B cell (primary cell): Measurements from ENCODE around the gene SERTAD3. TPM values are rescaled to one million over a fixed set of nuclear protein-coding genes. Genes with fewer than 3 reads are reported as not detected.

Experiments used
- ATAC-seq: fragments of 200-7000 bp; cut with Tn5 transposase; one replicate; pipeline ENCODE4 v1.10.0; 2021; ENCODE audit warnings: low read depth, mild to moderate bottlenecking, moderate number of reproducible peaks, moderate library complexity
- CTCF ChIA-PET: fragments of 350-600 bp; sonication (Branson Sonifier 250); formaldehyde crosslinking; loops from one replicate; lab custom pipeline; 2021; ENCODE audit warnings: antibody characterized with exemption, inconsistent platforms; lab: Charles Lee
- POLR2A ChIA-PET: fragments of 350-600 bp; sonication (Branson Sonifier 250); formaldehyde crosslinking; loops from one replicate; lab custom pipeline; 2021; ENCODE audit warnings: antibody characterized with exemption; lab: Charles Lee
- DNase-seq: peaks from one replicate; pipeline ENCODE4 v3.0.0; 2013
- H2AFZ ChIP-seq: 2 replicates; pipeline ENCODE4 v1.6.1; 2012; ENCODE audit warnings: mild to moderate bottlenecking, low read depth, low read length; ENCODE audit not compliant: insufficient read depth, poor library complexity, severe bottlenecking
- H3K27ac ChIP-seq, 2 donors: 1 replicate in 1 of 2; 2 replicates in 1 of 2; pipeline ENCODE4 v1.5.1; 2012 to 2013; ENCODE audit warnings: low read length in 2 of 2, mild to moderate bottlenecking in 2 of 2, moderate library complexity in 1 of 2
- H3K27me3 ChIP-seq, 4 experiments: fragments of 200-600 bp in 1 of 4; sonication (generic) in 1 of 4; replicated peaks in 1 of 4; 1 replicate in 2 of 4; 2 replicates in 2 of 4; pipeline versions ENCODE4 v1.6.1 to v1.7.0; 2013 to 2016; ENCODE audit warnings: low read length in 3 of 4, mild to moderate bottlenecking in 2 of 4, mixed read lengths in 1 of 4, moderate library complexity in 1 of 4; ENCODE audit not compliant: insufficient read depth in 4 of 4, control insufficient read depth in 3 of 4; ENCODE audit errors: control extremely low read depth in 1 of 4
- H3K36me3 ChIP-seq, 2 experiments: replicated peaks in 1 of 2; 1 replicate in 1 of 2; 2 replicates in 1 of 2; pipeline versions ENCODE4 v1.6.1 to v1.7.1; 2013; ENCODE audit warnings: low read length in 1 of 2; ENCODE audit not compliant: insufficient read depth in 2 of 2, control insufficient read depth in 1 of 2; ENCODE audit errors: control extremely low read depth in 1 of 2, extremely low read depth in 1 of 2
- H3K4me1 ChIP-seq, 2 donors: fragments of 200-600 bp in 1 of 2; sonication (generic) in 1 of 2; 1 replicate in 1 of 2; 2 replicates in 1 of 2; pipeline versions ENCODE4 v1.5.1 to v1.6.1; 2013 to 2017; ENCODE audit warnings: low read length in 2 of 2; ENCODE audit not compliant: control insufficient read depth in 2 of 2, insufficient read depth in 2 of 2
- H3K4me2 ChIP-seq: replicated peaks from 2 replicates; pipeline ENCODE3; 2012; ENCODE audit warnings: mild to moderate bottlenecking, low read depth, low read length; ENCODE audit not compliant: poor library complexity, severe bottlenecking
- H3K4me3 ChIP-seq, 5 experiments: fragments of 200-600 bp in 1 of 5; sonication (generic) in 1 of 5; 1 replicate in 3 of 5; 2 replicates in 2 of 5; pipeline versions ENCODE4 v1.5.1 to v1.7.0; 2011 to 2016; ENCODE audit warnings: low read length in 4 of 5, mild to moderate bottlenecking in 4 of 5, low read depth in 2 of 5, control low read depth in 1 of 5, moderate library complexity in 1 of 5; ENCODE audit not compliant: insufficient read depth in 1 of 5; ENCODE audit errors: control extremely low read depth in 1 of 5, extremely low read depth in 1 of 5
- H3K79me2 ChIP-seq: fragments of 200-600 bp; sonication (generic); one replicate; pipeline ENCODE4 v1.6.0; 2016; ENCODE audit warnings: low read length; ENCODE audit not compliant: control insufficient read depth, insufficient read depth
- H3K9ac ChIP-seq: fragments of 200-600 bp; sonication (generic); 2 replicates; pipeline ENCODE4 v1.6.1; 2017; ENCODE audit warnings: mild to moderate bottlenecking, low read length, moderate library complexity
- H3K9me3 ChIP-seq, 3 donors: one replicate each; pipeline versions ENCODE4 v1.6.1 to v1.7.1; 2013; ENCODE audit warnings: low read length in 2 of 3; ENCODE audit not compliant: control insufficient read depth in 2 of 3, insufficient read depth in 1 of 3; ENCODE audit errors: control extremely low read depth in 1 of 3
- H4K20me1 ChIP-seq: 2 replicates; pipeline ENCODE4 v1.6.0; 2012; ENCODE audit warnings: mild to moderate bottlenecking, low read length; ENCODE audit not compliant: insufficient read depth, control insufficient read depth, poor library complexity, severe bottlenecking
- H3K27ac Mint-ChIP-seq: one replicate; pipeline ENCODE4 v1.8.0; 2021; ENCODE audit warnings: mixed read lengths
- H3K27me3 Mint-ChIP-seq: one replicate; pipeline ENCODE4 v1.8.0; 2021; ENCODE audit warnings: mixed read lengths
- H3K4me1 Mint-ChIP-seq: one replicate; pipeline ENCODE4 v1.8.0; 2021; ENCODE audit warnings: mixed read lengths
- H3K4me3 Mint-ChIP-seq: one replicate; pipeline ENCODE4 v1.8.0; 2021; ENCODE audit warnings: mixed read lengths
- H3K9me3 Mint-ChIP-seq: one replicate; pipeline ENCODE4 v1.8.0; 2022; ENCODE audit warnings: mixed read lengths; ENCODE audit not compliant: insufficient read depth
- EZH2 ChIP-seq: IDR thresholded peaks from 2 replicates; pipeline ENCODE4 v1.6.1; 2012; ENCODE audit warnings: borderline replicate concordance, low read depth, mild to moderate bottlenecking, moderate library complexity, low read length; ENCODE audit not compliant: insufficient read depth, poor library complexity, severe bottlenecking
- WGBS: methylation state at CpG from one replicate; pipeline ENCODE4 v1.1.5; 2013; ENCODE audit warnings: missing lambda C conversion rate; ENCODE audit not compliant: insufficient coverage; 5-methylcytosine and 5-hydroxymethylcytosine counted together
- intact Hi-C: fragments of 100-400 bp; cut with micrococcal nuclease; formaldehyde crosslinking; loops from one replicate; pipeline ENCODE4 v1.10.0; 2022
- polyA plus RNA-seq: library from polyadenylated mRNA; depleted of rRNA; stranded (reverse); fragments of >200 nt; gene quantifications from 2 replicates; pipeline ENCODE4 v1.2.3, GENCODE V29; 2012
- total RNA-seq, 2 donors: library from RNA; stranded (reverse); fragments of 120-200 nt in 1 of 2; gene quantifications; 1 replicate in 1 of 2; 2 replicates in 1 of 2; pipeline versions ENCODE4 v1.2.3 to v1.2.4, GENCODE V29; 2013 to 2022
- TF ChIP-seq, protein P1 (sequence below): fragments of 200-600 bp; IDR thresholded peaks from one replicate; pipeline ENCODE4 v1.8.0; 2022; ENCODE audit warnings: antibody characterized with exemption, mild to moderate bottlenecking

Gene SERTAD3
- total and polyA plus RNA-seq, 2 donors (not counting 1 experiment from before 2014, with no cell fraction given) = 41.6 to 43.9 TPM

DNA sequence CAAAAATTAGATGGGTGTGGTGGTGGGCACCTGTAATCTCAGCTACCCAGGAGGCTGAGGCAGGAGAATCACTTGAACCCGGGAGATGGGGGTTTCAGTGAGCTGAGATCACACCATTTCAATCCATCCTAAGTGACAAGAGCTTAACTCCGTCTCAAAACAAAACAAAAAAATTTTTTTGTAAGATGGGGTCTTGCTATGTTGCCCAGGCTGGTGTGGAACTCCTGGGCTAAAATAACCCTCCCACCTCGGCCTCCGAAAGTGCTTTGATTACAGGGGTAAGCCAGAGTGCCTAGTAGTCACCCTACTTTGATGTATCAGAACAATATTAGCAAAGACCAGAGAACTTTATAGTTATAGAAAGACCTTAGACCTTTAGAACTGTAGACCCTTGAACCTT is 30.6 kb upstream of the SERTAD3 start:
- Mint-ChIP-seq H3K4me1 (no peaks in the 10 kb centered on the region), H3K27me3 (peaks cover 9% of the 10 kb centered on the region), H3K4me3 (no peak overlapping the region), H3K27ac (no peak overlapping the region), H3K9me3 (no peaks in the 10 kb centered on the region)
- CTCF ChIA-PET = interaction anchor here (2.1 kb wide), 1 partner anchor 169 kb away, joined by 8 read pairs; no protein-coding TSS in a partner anchor
- H3K4me1 ChIP-seq = no peaks in the 10 kb centered on the region
- no peaks in the 10 kb centered on the region for H3K27me3 ChIP-seq
- no peaks in the 10 kb centered on the region for H3K79me2 ChIP-seq
- H3K36me3 ChIP-seq = no peaks in the 10 kb centered on the region
- TF ChIP-seq, protein P1, sequence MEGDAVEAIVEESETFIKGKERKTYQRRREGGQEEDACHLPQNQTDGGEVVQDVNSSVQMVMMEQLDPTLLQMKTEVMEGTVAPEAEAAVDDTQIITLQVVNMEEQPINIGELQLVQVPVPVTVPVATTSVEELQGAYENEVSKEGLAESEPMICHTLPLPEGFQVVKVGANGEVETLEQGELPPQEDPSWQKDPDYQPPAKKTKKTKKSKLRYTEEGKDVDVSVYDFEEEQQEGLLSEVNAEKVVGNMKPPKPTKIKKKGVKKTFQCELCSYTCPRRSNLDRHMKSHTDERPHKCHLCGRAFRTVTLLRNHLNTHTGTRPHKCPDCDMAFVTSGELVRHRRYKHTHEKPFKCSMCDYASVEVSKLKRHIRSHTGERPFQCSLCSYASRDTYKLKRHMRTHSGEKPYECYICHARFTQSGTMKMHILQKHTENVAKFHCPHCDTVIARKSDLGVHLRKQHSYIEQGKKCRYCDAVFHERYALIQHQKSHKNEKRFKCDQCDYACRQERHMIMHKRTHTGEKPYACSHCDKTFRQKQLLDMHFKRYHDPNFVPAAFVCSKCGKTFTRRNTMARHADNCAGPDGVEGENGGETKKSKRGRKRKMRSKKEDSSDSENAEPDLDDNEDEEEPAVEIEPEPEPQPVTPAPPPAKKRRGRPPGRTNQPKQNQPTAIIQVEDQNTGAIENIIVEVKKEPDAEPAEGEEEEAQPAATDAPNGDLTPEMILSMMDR = no peak
- TF ChIP-seq EZH2 = no peak
- no peak overlapping the region for H3K4me2 ChIP-seq
- H4K20me1 ChIP-seq = no peaks in the 10 kb centered on the region
- ATAC-seq = no peak
- no peaks in the 10 kb centered on the region for H3K9me3 ChIP-seq
- POLR2A ChIA-PET = no interaction called here
- H3K9ac ChIP-seq = no peak overlapping the region
- WGBS = no CpG with 5 or more reads among the region's 4 CpGs
- H3K4me3 ChIP-seq = no peak overlapping the region
- intact Hi-C loops = no loop called here
- no peak for DNase-seq
- H2AFZ ChIP-seq = no peak overlapping the region
- H3K27ac ChIP-seq = no peak overlapping the region

DNA sequence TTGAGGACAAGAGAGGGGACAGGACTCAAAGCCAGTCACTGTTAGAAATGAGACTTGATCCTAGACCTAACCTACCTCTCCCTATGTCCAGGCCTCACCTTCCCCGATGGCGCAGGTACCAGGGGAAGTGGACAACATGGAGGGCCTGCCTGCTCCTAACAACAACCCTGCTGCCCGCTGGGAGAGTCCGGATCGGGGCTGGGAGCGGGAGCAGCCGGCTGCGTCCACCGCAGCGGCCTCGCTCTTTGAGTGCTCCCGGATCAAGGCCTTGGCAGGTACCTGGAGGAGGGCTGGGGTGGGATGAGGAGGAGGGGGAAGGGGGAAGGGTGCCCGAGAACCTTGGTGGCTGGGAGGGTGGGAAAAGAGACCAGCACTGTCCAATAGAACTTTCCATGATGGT is 28.4 kb upstream of the SERTAD3 start:
- ATAC-seq = no peak
- Histone ChIP-seq H3K4me1 (peaks cover under 1 to 2% of the 10 kb centered on the region in 2 donors), H3K4me3 (no peak overlapping the region), H3K27me3 (peaks cover 0 to 10% (median 1%) of the 10 kb centered on the region in 4 experiments), H3K27ac (no peak overlapping the region), H3K36me3 (no peaks in the 10 kb centered on the region), H3K9ac (no peak overlapping the region), H3K4me2 (no peak overlapping the region), H4K20me1 (no peaks in the 10 kb centered on the region), H2AFZ (no peak overlapping the region), H3K9me3 (peaks cover 0 to 1% (median 0%) of the 10 kb centered on the region in 3 donors), H3K79me2 (no peaks in the 10 kb centered on the region)
- H3K27me3 Mint-ChIP-seq = peaks cover 12% of the 10 kb centered on the region
- 92% methylated on average over 5 of the region's 13 CpGs for whole genome bisulfite sequencing
- H3K27ac Mint-ChIP-seq = no peak overlapping the region
- no peaks in the 10 kb centered on the region for H3K9me3 Mint-ChIP-seq
- intact Hi-C loops = no loop called here
- CTCF ChIA-PET = interaction anchor here (0.7 kb wide), 1 partner anchor 1643 kb away, joined by 3 read pairs; no protein-coding TSS in a partner anchor
- peaks cover 3% of the 10 kb centered on the region for H3K4me1 Mint-ChIP-seq
- no peak for DNase-seq
- POLR2A ChIA-PET = no interaction called here
- H3K4me3 Mint-ChIP-seq = no peak overlapping the region
- no peak for TF ChIP-seq EZH2
- TF ChIP-seq, protein P1 = no peak
